GM12878 (cell line): ENCODE data around the gene PCGF1. TPM values are rescaled to one million over a fixed set of nuclear protein-coding genes. Genes with fewer than 3 reads are reported as not detected.

Experiments used
- ATAC-seq: fragments of 200-7000 bp; cut with Tn5 transposase; 3 replicates; pipeline ENCODE4 v1.9.1; 2020; ENCODE audit warnings: mild to moderate bottlenecking, moderate library complexity
- BruUV-seq: library from RNA; stranded (reverse); fragments of 400-500 nt; replicated peaks from 2 replicates; lab custom pipeline; 2021; lab: Mats Ljungman, UMichigan
- CTCF ChIA-PET: fragments of 300-600 bp; sonication (Branson Sonifier 250); formaldehyde crosslinking; extraction: SDS; loops from one replicate; lab custom pipeline; 2021; ENCODE audit warnings: inconsistent platforms; lab: Yijun Ruan, JAX
- POLR2A ChIA-PET: fragments of 350-600 bp; formaldehyde crosslinking; extraction: SDS; loops from one replicate; lab custom pipeline; 2021; ENCODE audit warnings: inconsistent platforms; lab: Charles Lee
- RAD21 ChIA-PET: fragments of 300-600 bp; sonication (Branson Sonifier 250); formaldehyde crosslinking; loops from one replicate; lab custom pipeline; 2023; ENCODE audit warnings: antibody characterized with exemption; ENCODE audit not compliant: unreplicated experiment; lab: Charles Lee
- SMC1A ChIA-PET: fragments of 300-600 bp; sonication (Branson Sonifier 250); formaldehyde crosslinking; loops from one replicate; lab custom pipeline; 2023; ENCODE audit not compliant: unreplicated experiment, uncharacterized antibody; lab: Charles Lee
- DNase-seq: peaks from one replicate; pipeline ENCODE4 v3.0.0-alpha.2; 2011; ENCODE audit warnings: low read depth, low spot score
- FAIRE-seq: peaks from 3 replicates; lab custom pipeline; 2011; peaks lifted over from hg19 to GRCh38; lab: Jason Lieb, UNC
- H2AFZ ChIP-seq: 2 replicates; pipeline ENCODE4 v1.6.0; 2011; ENCODE audit warnings: low read depth, low read length, control low read depth; ENCODE audit not compliant: control insufficient read depth
- H3K27ac ChIP-seq: 2 replicates; pipeline ENCODE4 v1.5.1; 2011; ENCODE audit warnings: control low read depth; ENCODE audit not compliant: control insufficient read depth, insufficient read depth
- H3K27me3 ChIP-seq, 2 experiments: replicated peaks in 1 of 2; 2 replicates each; pipeline versions ENCODE4 v1.6.0 to v1.6.1; 2011; ENCODE audit warnings: low read length in 1 of 2; ENCODE audit not compliant: control insufficient read depth in 2 of 2, insufficient read depth in 2 of 2
- H3K36me3 ChIP-seq, 2 experiments: 2 replicates each; pipeline ENCODE4 v1.5.1; 2011; ENCODE audit warnings: low read length in 1 of 2; ENCODE audit not compliant: control insufficient read depth in 2 of 2, insufficient read depth in 2 of 2
- H3K4me1 ChIP-seq: 2 replicates; pipeline ENCODE4 v1.6.1; 2011; ENCODE audit warnings: mild to moderate bottlenecking, low read length, moderate library complexity, mixed read lengths; ENCODE audit not compliant: control insufficient read depth, insufficient read depth
- H3K4me2 ChIP-seq: 2 replicates; pipeline ENCODE4 v1.6.0; 2011; ENCODE audit warnings: control low read depth; ENCODE audit not compliant: control insufficient read depth, insufficient read depth
- H3K4me3 ChIP-seq: fragments of 200-600 bp; sonication (generic); 2 replicates; pipeline ENCODE4 v1.5.1; 2016
- H3K79me2 ChIP-seq: 2 replicates; pipeline ENCODE4 v1.6.0; 2011; ENCODE audit warnings: low read length; ENCODE audit not compliant: control insufficient read depth, insufficient read depth
- H3K9ac ChIP-seq: 2 replicates; pipeline ENCODE4 v1.8.0; 2011; ENCODE audit warnings: low read length, control low read depth, mixed read lengths; ENCODE audit not compliant: control insufficient read depth, insufficient read depth
- H3K9me3 ChIP-seq: replicated peaks from 3 replicates; pipeline ENCODE4 v1.5.1; 2011; ENCODE audit warnings: mild to moderate bottlenecking, low read length; ENCODE audit not compliant: control insufficient read depth, insufficient read depth
- H4K20me1 ChIP-seq: 2 replicates; pipeline ENCODE4 v1.6.0; 2011; ENCODE audit not compliant: control insufficient read depth, insufficient read depth
- ETV6 ChIP-seq, 2 experiments: fragments of 450-650 bp in 1 of 2; IDR thresholded peaks in 1 of 2; conservative IDR thresholded peaks in 1 of 2; 2 replicates each; pipeline ENCODE4 v1.6.1; 2014; ENCODE audit warnings: antibody characterized with exemption in 1 of 2, borderline replicate concordance in 1 of 2, low read depth in 1 of 2, mild to moderate bottlenecking in 1 of 2, moderate library complexity in 1 of 2
- GABPA ChIP-seq: IDR thresholded peaks from 2 replicates; pipeline ENCODE4 v1.6.1; 2014; ENCODE audit warnings: antibody characterized with exemption, low read depth, mild to moderate bottlenecking, inconsistent platforms
- GATAD2B ChIP-seq: fragments of 450-650 bp; conservative IDR thresholded peaks from 2 replicates; pipeline ENCODE4 v1.6.1; 2017; ENCODE audit warnings: low read depth, mild to moderate bottlenecking, moderate library complexity
- MEF2A ChIP-seq: IDR thresholded peaks from 2 replicates; pipeline ENCODE4 v1.6.1; 2011; ENCODE audit warnings: low read depth, mild to moderate bottlenecking, low read length, moderate library complexity; ENCODE audit not compliant: insufficient read depth
- RFX5 ChIP-seq: IDR thresholded peaks from 2 replicates; pipeline ENCODE4 v1.6.1; 2011; ENCODE audit warnings: low read depth, low read length, improper control_type of control experiment
- SMC3 ChIP-seq: IDR thresholded peaks from 2 replicates; pipeline ENCODE4 v1.6.1; 2011; ENCODE audit warnings: low read length, improper control_type of control experiment, borderline replicate concordance
- SPI1 ChIP-seq: IDR thresholded peaks from 2 replicates; pipeline ENCODE4 v1.6.1; 2011; ENCODE audit warnings: low read depth, mild to moderate bottlenecking, low read length, moderate library complexity, borderline replicate concordance; ENCODE audit not compliant: insufficient read depth
- SREBF1 ChIP-seq: IDR thresholded peaks from 2 replicates; pipeline ENCODE4 v1.6.1; 2012; ENCODE audit warnings: mild to moderate bottlenecking, low read length
- STAT1 ChIP-seq: fragments of 450-650 bp; conservative IDR thresholded peaks from 2 replicates; pipeline ENCODE4 v1.6.1; 2014; ENCODE audit warnings: antibody characterized with exemption, mild to moderate bottlenecking
- TCF3 ChIP-seq: IDR thresholded peaks from 2 replicates; pipeline ENCODE4 v1.6.1; 2012; ENCODE audit warnings: low read depth, mild to moderate bottlenecking, low read length, borderline replicate concordance; ENCODE audit not compliant: insufficient read depth
- WGBS: methylation state at CpG from one replicate; pipeline ENCODE4 v1.1.6; 2016; ENCODE audit warnings: low lambda C conversion rate; ENCODE audit not compliant: insufficient replicate concordance, insufficient coverage; ENCODE audit errors: missing lambda C conversion rate; 5-methylcytosine and 5-hydroxymethylcytosine counted together
- in situ Hi-C: fragments of 300-500 bp; cut with MboI; formaldehyde crosslinking; loops from 9 replicates; pipeline ENCODE4 v1.14.3; 2018; ENCODE audit warnings: mixed read lengths
- intact Hi-C: fragments of 100-400 bp; cut with micrococcal nuclease; formaldehyde crosslinking; loops from one replicate; pipeline ENCODE4 v1.14.2; 2022; ENCODE audit not compliant: unreplicated experiment
- polyA plus RNA-seq, 11 experiments: library from polyadenylated mRNA; depleted of rRNA in 4 of 11; unstranded in 6 of 11; stranded (reverse) in 5 of 11; fragments of >200 nt; fragmentation: Nextera tagmentation in 4 of 11; fragmentation: Illumina TruSeq in 1 of 11; extraction: Ambion mirVana in 4 of 11; extraction: Trizol in 1 of 11; gene quantifications; 1 replicate in 1 of 11; 2 replicates in 10 of 11; pipeline versions ENCODE4 v1.2.1 to v1.2.3, GENCODE V29; 2011 to 2016; ENCODE audit warnings: inconsistent platforms in 2 of 11, missing spikeins in 2 of 11, low read depth in 1 of 11
- total RNA-seq, 4 experiments: library from RNA; depleted of rRNA in 3 of 4; stranded (reverse); fragments of >200 nt in 3 of 4; fragmentation: Illumina TruSeq in 1 of 4; extraction: Trizol in 1 of 4; gene quantifications; 2 replicates each; pipeline versions ENCODE4 v1.2.1 to v1.2.3, GENCODE V29; 2013 to 2021
- TF ChIP-seq, protein P1 (sequence below): fragments of 450-650 bp; IDR thresholded peaks from 2 replicates; pipeline ENCODE4 v1.6.1; 2016; ENCODE audit warnings: mild to moderate bottlenecking, moderate library complexity, borderline replicate concordance
- TF ChIP-seq, protein P2 (sequence below): fragments of 150-350 bp; IDR thresholded peaks from 2 replicates; pipeline ENCODE4 v1.6.1; 2016; ENCODE audit warnings: low read depth, low read length

PCGF1 gene
- total and polyA plus RNA-seq, 10 of the 15 experiments (the other 5 are each of a cell fraction or from before 2014, with no cell fraction given): 23.1 to 50.8 (median 27.4) TPM

DNA sequence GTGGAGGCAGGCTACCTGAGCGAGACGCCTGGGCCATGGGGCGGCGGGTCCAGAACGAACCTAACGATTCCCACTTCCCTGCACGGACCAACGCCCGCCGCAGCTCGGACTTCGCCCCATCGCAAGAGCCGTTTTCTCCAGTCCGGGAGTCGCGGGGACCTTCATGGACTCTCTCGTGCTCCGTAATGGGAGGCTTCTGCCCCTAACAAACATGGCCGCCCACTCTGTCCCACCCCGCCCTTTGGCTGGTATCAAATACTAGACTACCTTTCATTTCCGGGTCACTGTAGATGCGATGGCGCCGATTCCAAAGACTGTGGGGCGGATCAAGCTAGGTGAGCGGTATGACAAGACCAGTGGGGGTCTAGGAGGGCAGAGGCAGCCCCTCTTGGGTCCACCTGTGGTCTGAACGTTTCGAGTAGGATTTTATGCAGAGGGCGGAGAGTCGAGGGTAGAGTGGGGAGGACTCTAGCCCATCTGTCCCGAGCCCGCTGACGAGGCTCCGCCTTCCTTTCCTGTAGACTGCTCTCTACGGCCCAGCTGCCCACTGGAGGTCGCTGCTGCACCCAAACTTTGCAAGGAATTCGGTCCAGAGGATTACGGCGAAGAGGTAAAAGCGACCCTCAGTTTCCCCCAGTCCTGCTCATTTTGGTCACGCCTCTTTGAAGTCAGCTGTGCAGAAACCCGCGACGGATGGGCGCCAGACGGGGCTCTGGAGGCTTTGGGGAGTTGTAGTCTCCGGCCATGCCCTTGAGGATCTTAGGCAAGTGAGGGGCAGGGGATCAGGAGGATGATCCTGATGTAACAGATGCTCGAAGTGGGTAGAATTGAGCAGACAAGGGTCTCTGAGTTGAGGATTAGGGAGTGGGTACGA lies 24.5 kb downstream of the PCGF1 start, which contains the start of the genes CCDC142 and TTC31:
Gene CCDC142 (minus strand): TSS at position 198 of the 874 bp plus-strand sequence. CDS start 161 bp downstream, at position 37.
Gene TTC31 (plus strand): TSS at position 281 of the 874 bp plus-strand sequence. CDS start 15 bp downstream, at position 296.
- in situ Hi-C loops (loop anchor here (10.0 kb wide), 1 partner anchor 102 kb away; no protein-coding TSS in a partner anchor), intact Hi-C loops (loop anchor here (1.0 to 2.0 kb wide), 6 partner anchors 20 to 104 kb away; partner anchors contain the start of gene WBP1)
- peaks cover 13% of the 10 kb centered on the region for H3K4me1 ChIP-seq
- H3K4me3 ChIP-seq: peak within 1 kb of the TSS; percentile 97
- no peaks in the 10 kb centered on the region; the same call in 1 of the 2 replicates for H4K20me1 ChIP-seq
- FAIRE-seq: peak; percentile 96
- CTCF ChIA-PET: interaction anchor here (0.7 to 19.4 kb wide), 31 partner anchors 9 to 588 kb away, joined by 3 to 280 read pairs (median 4); partner anchors contain the start of genes AUP1, C2orf81, DQX1 and HTRA2
- RAD21 ChIA-PET: interaction anchor here (0.5 to 5.9 kb wide), 18 partner anchors 10 to 659 kb away, joined by 3 to 121 read pairs (median 4); partner anchors contain the start of genes AUP1, DQX1, HTRA2 and INO80B
- ATAC-seq: peak; percentile 95
- peak within 1 kb of the TSS; percentile 96 for H3K27ac ChIP-seq
- 1% methylated on average over 47 of the region's 50 CpGs for WGBS
- peak; percentile 89 for DNase-seq
- H3K9me3 ChIP-seq: no peaks in the 10 kb centered on the region
- H3K4me2 ChIP-seq: peak within 1 kb of the TSS; percentile 96
- POLR2A ChIA-PET: interaction anchor here (0.6 to 3.6 kb wide), 12 partner anchors 9 to 108 kb away, joined by 3 to 44 read pairs (median 8); partner anchors contain the start of genes AUP1, HTRA2, INO80B and MRPL53
- H3K27me3 ChIP-seq: no peaks in the 10 kb centered on the region; a peak in 1 of 4 replicates
- BruUV-seq: TSS peak; percentile 97
- H3K9ac ChIP-seq: peak within 1 kb of the TSS; percentile 91
- peaks cover 27% of the 10 kb centered on the region for H3K79me2 ChIP-seq
- SMC1A ChIA-PET: interaction anchor here (0.8 to 5.7 kb wide), 18 partner anchors 10 to 158 kb away, joined by 3 to 128 read pairs (median 5); partner anchors contain the start of genes INO80B, MRPL53 and WBP1
- H2AFZ ChIP-seq: peak within 1 kb of the TSS; percentile 100
- H3K36me3 ChIP-seq: no peaks in the 10 kb centered on the region; a peak in 1 of 4 replicates
- 0 out of 4 replicates have a peak, but pooled peaks of 1 of the 2 experiments have one; percentile 18 for TF ChIP-seq ETV6 (conservative IDR thresholded peaks at IDR 0.05 in 1 of 2, IDR thresholded peaks at IDR 0.05 in 1 of 2; ENCODE audit: borderline replicate concordance in 1 of 2, low read depth in 1 of 2)
- TF ChIP-seq RFX5: no peak
- 0 out of 2 replicates have a peak, but pooled peaks have one; percentile 0 for TF ChIP-seq SPI1
- TF ChIP-seq, protein P1, sequence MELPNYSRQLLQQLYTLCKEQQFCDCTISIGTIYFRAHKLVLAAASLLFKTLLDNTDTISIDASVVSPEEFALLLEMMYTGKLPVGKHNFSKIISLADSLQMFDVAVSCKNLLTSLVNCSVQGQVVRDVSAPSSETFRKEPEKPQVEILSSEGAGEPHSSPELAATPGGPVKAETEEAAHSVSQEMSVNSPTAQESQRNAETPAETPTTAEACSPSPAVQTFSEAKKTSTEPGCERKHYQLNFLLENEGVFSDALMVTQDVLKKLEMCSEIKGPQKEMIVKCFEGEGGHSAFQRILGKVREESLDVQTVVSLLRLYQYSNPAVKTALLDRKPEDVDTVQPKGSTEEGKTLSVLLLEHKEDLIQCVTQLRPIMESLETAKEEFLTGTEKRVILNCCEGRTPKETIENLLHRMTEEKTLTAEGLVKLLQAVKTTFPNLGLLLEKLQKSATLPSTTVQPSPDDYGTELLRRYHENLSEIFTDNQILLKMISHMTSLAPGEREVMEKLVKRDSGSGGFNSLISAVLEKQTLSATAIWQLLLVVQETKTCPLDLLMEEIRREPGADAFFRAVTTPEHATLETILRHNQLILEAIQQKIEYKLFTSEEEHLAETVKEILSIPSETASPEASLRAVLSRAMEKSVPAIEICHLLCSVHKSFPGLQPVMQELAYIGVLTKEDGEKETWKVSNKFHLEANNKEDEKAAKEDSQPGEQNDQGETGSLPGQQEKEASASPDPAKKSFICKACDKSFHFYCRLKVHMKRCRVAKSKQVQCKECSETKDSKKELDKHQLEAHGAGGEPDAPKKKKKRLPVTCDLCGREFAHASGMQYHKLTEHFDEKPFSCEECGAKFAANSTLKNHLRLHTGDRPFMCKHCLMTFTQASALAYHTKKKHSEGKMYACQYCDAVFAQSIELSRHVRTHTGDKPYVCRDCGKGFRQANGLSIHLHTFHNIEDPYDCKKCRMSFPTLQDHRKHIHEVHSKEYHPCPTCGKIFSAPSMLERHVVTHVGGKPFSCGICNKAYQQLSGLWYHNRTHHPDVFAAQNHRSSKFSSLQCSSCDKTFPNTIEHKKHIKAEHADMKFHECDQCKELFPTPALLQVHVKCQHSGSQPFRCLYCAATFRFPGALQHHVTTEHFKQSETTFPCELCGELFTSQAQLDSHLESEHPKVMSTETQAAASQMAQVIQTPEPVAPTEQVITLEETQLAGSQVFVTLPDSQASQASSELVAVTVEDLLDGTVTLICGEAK: peak; percentile 96
- 0 out of 2 replicates have a peak, but pooled peaks have one; percentile 27 for TF ChIP-seq TCF3
- TF ChIP-seq, protein P2, sequence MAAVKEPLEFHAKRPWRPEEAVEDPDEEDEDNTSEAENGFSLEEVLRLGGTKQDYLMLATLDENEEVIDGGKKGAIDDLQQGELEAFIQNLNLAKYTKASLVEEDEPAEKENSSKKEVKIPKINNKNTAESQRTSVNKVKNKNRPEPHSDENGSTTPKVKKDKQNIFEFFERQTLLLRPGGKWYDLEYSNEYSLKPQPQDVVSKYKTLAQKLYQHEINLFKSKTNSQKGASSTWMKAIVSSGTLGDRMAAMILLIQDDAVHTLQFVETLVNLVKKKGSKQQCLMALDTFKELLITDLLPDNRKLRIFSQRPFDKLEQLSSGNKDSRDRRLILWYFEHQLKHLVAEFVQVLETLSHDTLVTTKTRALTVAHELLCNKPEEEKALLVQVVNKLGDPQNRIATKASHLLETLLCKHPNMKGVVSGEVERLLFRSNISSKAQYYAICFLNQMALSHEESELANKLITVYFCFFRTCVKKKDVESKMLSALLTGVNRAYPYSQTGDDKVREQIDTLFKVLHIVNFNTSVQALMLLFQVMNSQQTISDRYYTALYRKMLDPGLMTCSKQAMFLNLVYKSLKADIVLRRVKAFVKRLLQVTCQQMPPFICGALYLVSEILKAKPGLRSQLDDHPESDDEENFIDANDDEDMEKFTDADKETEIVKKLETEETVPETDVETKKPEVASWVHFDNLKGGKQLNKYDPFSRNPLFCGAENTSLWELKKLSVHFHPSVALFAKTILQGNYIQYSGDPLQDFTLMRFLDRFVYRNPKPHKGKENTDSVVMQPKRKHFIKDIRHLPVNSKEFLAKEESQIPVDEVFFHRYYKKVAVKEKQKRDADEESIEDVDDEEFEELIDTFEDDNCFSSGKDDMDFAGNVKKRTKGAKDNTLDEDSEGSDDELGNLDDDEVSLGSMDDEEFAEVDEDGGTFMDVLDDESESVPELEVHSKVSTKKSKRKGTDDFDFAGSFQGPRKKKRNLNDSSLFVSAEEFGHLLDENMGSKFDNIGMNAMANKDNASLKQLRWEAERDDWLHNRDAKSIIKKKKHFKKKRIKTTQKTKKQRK: 0 out of 2 replicates have a peak, but pooled peaks have one; percentile 10
- TF ChIP-seq GABPA: peak; percentile 95
- peak; percentile 89 for TF ChIP-seq SMC3
- peak; percentile 79 for TF ChIP-seq SREBF1
- TF ChIP-seq MEF2A: 0 out of 2 replicates have a peak, but pooled peaks have one; percentile 41
- TF ChIP-seq GATAD2B: 0 out of 2 replicates have a peak, but pooled peaks have one; percentile 43
- TF ChIP-seq STAT1: peak; percentile 57; the same call in 1 of the 2 replicates
